ENCODE data around the gene PCDHB14. TPM values are rescaled to one million over a fixed set of nuclear protein-coding genes. Genes with fewer than 3 reads are reported as not detected.
"Not testable (repeated sequence)": the region's sequence is repeated elsewhere in the genome, so short reads cannot be mapped to it uniquely, and the experiment has no call there.

PCDHB14 gene
- total RNA-seq, 1 donor from 2014 or later = not detected

- H3K4me3 Mint-ChIP-seq (ENCODE audit: low read depth); H3K4me1 Mint-ChIP-seq (ENCODE audit: low read depth); DNase-seq (ENCODE audit: low spot score); H3K27ac Mint-ChIP-seq; H3K36me3 Mint-ChIP-seq (ENCODE audit: low read depth); intact Hi-C loops (cut with micrococcal nuclease); H3K27me3 Mint-ChIP-seq (ENCODE audit: low read depth): not testable (repeated sequence)
- H3K9me3 Mint-ChIP-seq = peaks cover 38% of the 10 kb centered on the region
Observed at GRCh38 chr5:141215504-141215903, 7.6 kb upstream of the PCDHB14 start.

GRCh38 chr5:141216035-141216434 is 7.1 kb upstream of the PCDHB14 start:
- H3K4me3 Mint-ChIP-seq (ENCODE audit: low read depth); H3K4me1 Mint-ChIP-seq (ENCODE audit: low read depth); DNase-seq (ENCODE audit: low spot score); H3K27me3 Mint-ChIP-seq (ENCODE audit: low read depth); intact Hi-C loops (cut with micrococcal nuclease); H3K36me3 Mint-ChIP-seq (ENCODE audit: low read depth); H3K27ac Mint-ChIP-seq: not testable (repeated sequence)
- H3K9me3 Mint-ChIP-seq = peaks cover 38% of the 10 kb centered on the region

- peaks cover 35% of the 10 kb centered on the region for H3K9me3 Mint-ChIP-seq
- H3K27ac Mint-ChIP-seq; H3K27me3 Mint-ChIP-seq (ENCODE audit: low read depth); DNase-seq (ENCODE audit: low spot score); H3K36me3 Mint-ChIP-seq (ENCODE audit: low read depth); H3K4me3 Mint-ChIP-seq (ENCODE audit: low read depth); H3K4me1 Mint-ChIP-seq (ENCODE audit: low read depth); intact Hi-C loops (cut with micrococcal nuclease): not testable (repeated sequence)
Observed at GRCh38 chr5:141224844-141225243, 1.7 kb downstream of the PCDHB14 start.

GRCh38 chr5:141225421-141225820 is 2.3 kb downstream of the PCDHB14 start:
- H3K9me3 Mint-ChIP-seq = peaks cover 32% of the 10 kb centered on the region
- H3K4me1 Mint-ChIP-seq (ENCODE audit: low read depth); H3K4me3 Mint-ChIP-seq (ENCODE audit: low read depth); H3K27me3 Mint-ChIP-seq (ENCODE audit: low read depth); intact Hi-C loops (cut with micrococcal nuclease); DNase-seq (ENCODE audit: low spot score); H3K36me3 Mint-ChIP-seq (ENCODE audit: low read depth); H3K27ac Mint-ChIP-seq: not testable (repeated sequence)

GRCh38 chr5:141234109-141234667 is 11.0 kb downstream of the PCDHB14 start:
- H3K27me3 Mint-ChIP-seq (ENCODE audit: low read depth) = no peaks in the 10 kb centered on the region
- no peak overlapping the region for H3K4me3 Mint-ChIP-seq (ENCODE audit: low read depth)
- no peak overlapping the region for H3K27ac Mint-ChIP-seq
- no peaks in the 10 kb centered on the region for H3K4me1 Mint-ChIP-seq (ENCODE audit: low read depth)
- intact Hi-C loops (cut with micrococcal nuclease) = loop anchor here (10.0 kb wide), 1 partner anchor 121 kb away; the partner anchor contains the start of genes PCDHGA4, PCDHGB1 and PCDHGB2
- peaks cover 40% of the 10 kb centered on the region for H3K9me3 Mint-ChIP-seq
- H3K36me3 Mint-ChIP-seq (ENCODE audit: low read depth) = peaks cover 2% of the 10 kb centered on the region
- DNase-seq (ENCODE audit: low spot score) = no peak

GRCh38 chr5:141235922-141236321 is 12.8 kb downstream of the PCDHB14 start:
- not testable (repeated sequence) for H3K27me3 Mint-ChIP-seq (ENCODE audit: low read depth); DNase-seq (ENCODE audit: low spot score); H3K4me3 Mint-ChIP-seq (ENCODE audit: low read depth); H3K36me3 Mint-ChIP-seq (ENCODE audit: low read depth); H3K4me1 Mint-ChIP-seq (ENCODE audit: low read depth); H3K27ac Mint-ChIP-seq
- intact Hi-C loops (cut with micrococcal nuclease) = loop anchor here (5.0 to 10.0 kb wide), 2 partner anchors 119 to 171 kb away; partner anchors contain the start of genes PCDHGA4, PCDHGB1, PCDHGB2 and PCDHGB6
- H3K9me3 Mint-ChIP-seq = peaks cover 56% of the 10 kb centered on the region

- peaks cover 2% of the 10 kb centered on the region for H3K36me3 Mint-ChIP-seq (ENCODE audit: low read depth)
- no peaks in the 10 kb centered on the region for H3K4me1 Mint-ChIP-seq (ENCODE audit: low read depth)
- no peak overlapping the region for H3K4me3 Mint-ChIP-seq (ENCODE audit: low read depth)
- intact Hi-C loops (cut with micrococcal nuclease) = loop anchor here (5.0 to 10.0 kb wide), 2 partner anchors 118 to 171 kb away; partner anchors contain the start of genes PCDHGA4, PCDHGB1, PCDHGB2 and PCDHGB6
- no peaks in the 10 kb centered on the region for H3K27me3 Mint-ChIP-seq (ENCODE audit: low read depth)
- H3K9me3 Mint-ChIP-seq = peaks cover 52% of the 10 kb centered on the region
- DNase-seq (ENCODE audit: low spot score) = no peak
- no peak overlapping the region for H3K27ac Mint-ChIP-seq
Observed at GRCh38 chr5:141236516-141237313, 13.6 kb downstream of the PCDHB14 start.

- Mint-ChIP-seq H3K4me3 (ENCODE audit: low read depth) (no peak overlapping the region), H3K27ac (no peak overlapping the region), H3K36me3 (ENCODE audit: low read depth) (peaks cover 4% of the 10 kb centered on the region), H3K4me1 (ENCODE audit: low read depth) (no peaks in the 10 kb centered on the region), H3K9me3 (peaks cover 61% of the 10 kb centered on the region), H3K27me3 (ENCODE audit: low read depth) (no peaks in the 10 kb centered on the region)
- intact Hi-C loops (cut with micrococcal nuclease) = no loop called here
- DNase-seq (ENCODE audit: low spot score) = no peak
Observed at GRCh38 chr5:141241496-141241895, 18.4 kb downstream of the PCDHB14 start.

GRCh38 chr5:141245250-141245717 is 22.1 kb downstream of the PCDHB14 start, which contains the start of gene PCDHB15:
PCDHB15 (plus strand) TSS chr5:141245395; CDS start chr5:141245579, 184 bp downstream.
- Mint-ChIP-seq H3K27ac (no peak within 1 kb of the TSS), H3K27me3 (ENCODE audit: low read depth) (no peaks in the 10 kb centered on the region), H3K36me3 (ENCODE audit: low read depth) (peaks cover 3% of the 10 kb centered on the region), H3K9me3 (peaks cover 66% of the 10 kb centered on the region), H3K4me1 (ENCODE audit: low read depth) (no peaks in the 10 kb centered on the region), H3K4me3 (ENCODE audit: low read depth) (no peak within 1 kb of the TSS)
- DNase-seq (ENCODE audit: low spot score) = no peak
- intact Hi-C loops (cut with micrococcal nuclease) = no loop called here

- intact Hi-C loops (cut with micrococcal nuclease); H3K27ac Mint-ChIP-seq; DNase-seq (ENCODE audit: low spot score); H3K36me3 Mint-ChIP-seq (ENCODE audit: low read depth); H3K27me3 Mint-ChIP-seq (ENCODE audit: low read depth); H3K4me3 Mint-ChIP-seq (ENCODE audit: low read depth); H3K4me1 Mint-ChIP-seq (ENCODE audit: low read depth): not testable (repeated sequence)
- peaks cover 62% of the 10 kb centered on the region for H3K9me3 Mint-ChIP-seq
Observed at GRCh38 chr5:141246971-141247370, 23.8 kb downstream of the PCDHB14 start.

GRCh38 chr5:141247434-141247833 is 24.3 kb downstream of the PCDHB14 start:
- H3K4me3 Mint-ChIP-seq (ENCODE audit: low read depth); H3K36me3 Mint-ChIP-seq (ENCODE audit: low read depth); H3K4me1 Mint-ChIP-seq (ENCODE audit: low read depth); H3K27me3 Mint-ChIP-seq (ENCODE audit: low read depth); intact Hi-C loops (cut with micrococcal nuclease); DNase-seq (ENCODE audit: low spot score); H3K27ac Mint-ChIP-seq: not testable (repeated sequence)
- H3K9me3 Mint-ChIP-seq = peaks cover 59% of the 10 kb centered on the region

GRCh38 chr5:141250576-141250975 is 27.4 kb downstream of the PCDHB14 start:
- Mint-ChIP-seq H3K4me3 (ENCODE audit: low read depth) (no peak overlapping the region), H3K27ac (no peak overlapping the region), H3K9me3 (peaks cover 57% of the 10 kb centered on the region), H3K36me3 (ENCODE audit: low read depth) (no peaks in the 10 kb centered on the region), H3K27me3 (ENCODE audit: low read depth) (no peaks in the 10 kb centered on the region), H3K4me1 (ENCODE audit: low read depth) (no peaks in the 10 kb centered on the region)
- no peak for DNase-seq (ENCODE audit: low spot score)
- intact Hi-C loops (cut with micrococcal nuclease) = no loop called here

- Mint-ChIP-seq H3K4me3 (ENCODE audit: low read depth) (no peak overlapping the region), H3K27ac (no peak overlapping the region), H3K9me3 (peaks cover 78% of the 10 kb centered on the region), H3K36me3 (ENCODE audit: low read depth) (no peaks in the 10 kb centered on the region), H3K4me1 (ENCODE audit: low read depth) (no peaks in the 10 kb centered on the region), H3K27me3 (ENCODE audit: low read depth) (no peaks in the 10 kb centered on the region)
- no peak for DNase-seq (ENCODE audit: low spot score)
- intact Hi-C loops (cut with micrococcal nuclease) = no loop called here
Observed at GRCh38 chr5:141258464-141258863, 35.3 kb downstream of the PCDHB14 start.
